OCI-M2 (cell line): Measurements from ENCODE around the gene EEF1AKMT1.

Experiments used
- DNase-seq: peaks from one replicate; lab custom pipeline; 2025; ENCODE audit not compliant: unreplicated experiment; lab: John Stamatoyannopoulos, UW

The EEF1AKMT1 gene

GRCh38 chr13:20719783-20720182 is 54.0 kb downstream of the EEF1AKMT1 start:
- DNase-seq, result no peak

GRCh38 chr13:20718958-20719566 is 54.7 kb downstream of the EEF1AKMT1 start:
- no peak for DNase-seq

- no peak for DNase-seq
These were observed 55.9 kb downstream of the EEF1AKMT1 start for GRCh38 chr13:20717581-20718542.

GRCh38 chr13:20716951-20717350 is 56.8 kb downstream of the EEF1AKMT1 start:
- DNase-seq, result no peak

GRCh38 chr13:20715330-20715712 is 58.4 kb downstream of the EEF1AKMT1 start:
- DNase-seq, result no peak

GRCh38 chr13:20714563-20715329 is 59.0 kb downstream of the EEF1AKMT1 start:
- DNase-seq, result no peak

GRCh38 chr13:20714161-20714560 is 59.6 kb downstream of the EEF1AKMT1 start:
- no peak for DNase-seq

GRCh38 chr13:20713751-20714150 is 60.0 kb downstream of the EEF1AKMT1 start:
- DNase-seq, result no peak

GRCh38 chr13:20713014-20713376 is 60.8 kb downstream of the EEF1AKMT1 start:
- DNase-seq, result no peak

GRCh38 chr13:20711301-20712044 is 62.3 kb downstream of the EEF1AKMT1 start:
- no peak for DNase-seq

- DNase-seq, result no peak
These were observed 64.0 kb downstream of the EEF1AKMT1 start for GRCh38 chr13:20709782-20710181.

GRCh38 chr13:20709369-20709768 is 64.4 kb downstream of the EEF1AKMT1 start:
- no peak for DNase-seq

- no peak for DNase-seq
These were observed 65.5 kb downstream of the EEF1AKMT1 start for GRCh38 chr13:20708216-20708615.

- no peak for DNase-seq
These were observed 67.1 kb downstream of the EEF1AKMT1 start for GRCh38 chr13:20706661-20707060.

GRCh38 chr13:20704459-20705069 is 69.2 kb downstream of the EEF1AKMT1 start:
- DNase-seq, result no peak

- no peak for DNase-seq
These were observed 69.8 kb downstream of the EEF1AKMT1 start for GRCh38 chr13:20703780-20704458.

- DNase-seq, result no peak
These were observed 70.6 kb downstream of the EEF1AKMT1 start, which contains the start of gene IL17D for GRCh38 chr13:20702915-20703779. IL17D (plus strand) TSS chr13:20703699; CDS start chr13:20704002, 303 bp downstream.

- DNase-seq, result no peak
These were observed 71.2 kb downstream of the EEF1AKMT1 start for GRCh38 chr13:20702530-20702914.

- no peak for DNase-seq
These were observed 72.3 kb downstream of the EEF1AKMT1 start for GRCh38 chr13:20701461-20701860.
